ENCODE measurements around the gene GFRA3. TPM values are rescaled to one million over a fixed set of nuclear protein-coding genes. Genes with fewer than 3 reads are reported as not detected.
"Not testable (repeated sequence)": the region's sequence is repeated elsewhere in the genome, so short reads cannot be mapped to it uniquely, and the experiment has no call there.

Gene GFRA3, protein sequence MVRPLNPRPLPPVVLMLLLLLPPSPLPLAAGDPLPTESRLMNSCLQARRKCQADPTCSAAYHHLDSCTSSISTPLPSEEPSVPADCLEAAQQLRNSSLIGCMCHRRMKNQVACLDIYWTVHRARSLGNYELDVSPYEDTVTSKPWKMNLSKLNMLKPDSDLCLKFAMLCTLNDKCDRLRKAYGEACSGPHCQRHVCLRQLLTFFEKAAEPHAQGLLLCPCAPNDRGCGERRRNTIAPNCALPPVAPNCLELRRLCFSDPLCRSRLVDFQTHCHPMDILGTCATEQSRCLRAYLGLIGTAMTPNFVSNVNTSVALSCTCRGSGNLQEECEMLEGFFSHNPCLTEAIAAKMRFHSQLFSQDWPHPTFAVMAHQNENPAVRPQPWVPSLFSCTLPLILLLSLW
- 0.12 to 0.23 TPM in 2 of 3 replicates, not detected in the other for total RNA-seq
- long read RNA-seq = 0 reads

DNA sequence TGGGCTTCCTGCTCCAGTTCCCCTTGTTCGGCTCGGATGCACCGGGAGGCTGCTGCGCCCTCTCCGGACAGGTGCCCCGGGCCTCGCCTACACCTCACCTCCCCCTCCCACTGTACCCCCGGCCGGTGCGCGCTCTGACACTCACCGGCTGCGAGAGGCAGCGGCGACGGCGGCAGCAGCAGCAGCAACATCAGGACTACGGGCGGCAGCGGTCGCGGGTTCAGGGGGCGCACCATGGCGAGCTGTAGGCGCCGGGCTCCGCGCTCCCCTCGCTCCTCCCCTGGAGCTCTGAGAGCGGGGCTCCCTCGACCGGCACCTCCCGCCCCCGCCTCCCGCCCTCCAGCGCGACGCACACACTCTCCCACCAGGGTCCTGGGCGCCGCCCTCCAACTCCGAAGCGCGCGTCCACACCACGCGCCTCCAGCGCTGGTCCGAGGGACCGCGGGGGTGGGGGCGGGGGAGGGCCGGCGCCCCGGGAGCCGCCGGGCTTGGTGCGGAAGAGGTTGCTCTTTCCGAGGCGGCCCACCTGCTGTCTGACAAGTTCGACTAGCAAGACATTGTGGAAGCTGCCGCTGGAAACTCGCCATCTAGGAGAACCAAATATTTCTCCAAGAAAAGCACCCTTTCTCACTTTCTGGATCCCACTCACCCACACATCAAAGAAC lies at the start of gene GFRA3:
Gene GFRA3 (minus strand): TSS at position 433 of the 665 bp plus-strand sequence. CDS start 197 bp downstream, at position 236.
- H3K4me3 Mint-ChIP-seq (ENCODE audit: unreplicated experiment) = peak within 1 kb of the TSS; percentile 53
- peaks cover 2% of the 10 kb centered on the region for H3K27me3 Mint-ChIP-seq (ENCODE audit: low read depth)
- H3K27ac Mint-ChIP-seq (ENCODE audit: unreplicated experiment) = no peak within 1 kb of the TSS
- no peaks in the 10 kb centered on the region for H3K9me3 Mint-ChIP-seq (ENCODE audit: low read depth)
- DNase-seq (ENCODE audit: low spot score) = peak; percentile 86
- no peaks in the 10 kb centered on the region for H3K36me3 Mint-ChIP-seq (ENCODE audit: low read depth)
- TF ChIP-seq CTCF (IDR thresholded peaks at IDR 0.05) = peak; percentile 8
- H3K4me1 Mint-ChIP-seq (ENCODE audit: low read depth) = peaks cover 7% of the 10 kb centered on the region

- not testable (repeated sequence) for H3K4me3 Mint-ChIP-seq (ENCODE audit: unreplicated experiment); H3K36me3 Mint-ChIP-seq (ENCODE audit: low read depth); H3K27ac Mint-ChIP-seq (ENCODE audit: unreplicated experiment); H3K9me3 Mint-ChIP-seq (ENCODE audit: low read depth); H3K4me1 Mint-ChIP-seq (ENCODE audit: low read depth); DNase-seq (ENCODE audit: low spot score); H3K27me3 Mint-ChIP-seq (ENCODE audit: low read depth)
Observed at GRCh38 chr5:138318211-138318610, 43.8 kb upstream of the GFRA3 start.

- DNase-seq (ENCODE audit: low spot score) = no peak
- no peaks in the 10 kb centered on the region for H3K27me3 Mint-ChIP-seq (ENCODE audit: low read depth)
- no peak overlapping the region for H3K27ac Mint-ChIP-seq (ENCODE audit: unreplicated experiment)
- TF ChIP-seq CTCF (IDR thresholded peaks at IDR 0.05) = no peak
- peaks cover 2% of the 10 kb centered on the region for H3K36me3 Mint-ChIP-seq (ENCODE audit: low read depth)
- no peak overlapping the region for H3K4me3 Mint-ChIP-seq (ENCODE audit: unreplicated experiment)
- H3K4me1 Mint-ChIP-seq (ENCODE audit: low read depth) = no peaks in the 10 kb centered on the region
- no peaks in the 10 kb centered on the region for H3K9me3 Mint-ChIP-seq (ENCODE audit: low read depth)
Observed at GRCh38 chr5:138316355-138316754, 41.9 kb upstream of the GFRA3 start.

DNA sequence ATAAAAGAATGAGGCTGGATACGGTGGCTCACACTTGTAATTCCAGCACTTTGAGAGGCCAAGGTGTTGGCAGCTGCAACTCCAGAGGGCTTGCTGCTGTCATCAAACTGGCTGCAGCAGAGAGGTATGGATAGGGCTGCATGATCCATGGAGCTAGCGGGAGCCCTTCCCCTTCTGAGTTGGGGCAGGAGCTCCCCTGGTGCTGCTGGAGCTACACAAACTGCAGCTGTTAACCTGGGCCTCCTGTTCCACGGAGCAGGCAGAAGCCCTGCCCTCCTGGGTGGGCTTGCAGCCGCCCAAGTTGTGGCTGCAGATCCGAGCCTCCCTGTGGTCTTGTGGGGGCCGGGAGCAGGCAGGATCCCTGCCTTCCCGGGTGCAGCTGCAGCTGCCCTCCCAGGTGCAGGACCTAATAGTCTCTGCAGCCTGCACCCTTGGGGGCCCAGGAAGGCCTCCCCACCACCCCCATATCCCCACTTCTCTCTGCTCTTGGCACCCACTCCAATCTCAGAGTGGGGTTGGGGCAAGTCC lies 41.4 kb upstream of the GFRA3 start:
- no peak for DNase-seq (ENCODE audit: low spot score)
- Mint-ChIP-seq H3K4me3 (ENCODE audit: unreplicated experiment) (no peak overlapping the region), H3K36me3 (ENCODE audit: low read depth) (peaks cover 2% of the 10 kb centered on the region), H3K4me1 (ENCODE audit: low read depth) (no peaks in the 10 kb centered on the region), H3K9me3 (ENCODE audit: low read depth) (no peaks in the 10 kb centered on the region), H3K27ac (ENCODE audit: unreplicated experiment) (no peak overlapping the region), H3K27me3 (ENCODE audit: low read depth) (no peaks in the 10 kb centered on the region)
- TF ChIP-seq CTCF (IDR thresholded peaks at IDR 0.05) = no peak

DNA sequence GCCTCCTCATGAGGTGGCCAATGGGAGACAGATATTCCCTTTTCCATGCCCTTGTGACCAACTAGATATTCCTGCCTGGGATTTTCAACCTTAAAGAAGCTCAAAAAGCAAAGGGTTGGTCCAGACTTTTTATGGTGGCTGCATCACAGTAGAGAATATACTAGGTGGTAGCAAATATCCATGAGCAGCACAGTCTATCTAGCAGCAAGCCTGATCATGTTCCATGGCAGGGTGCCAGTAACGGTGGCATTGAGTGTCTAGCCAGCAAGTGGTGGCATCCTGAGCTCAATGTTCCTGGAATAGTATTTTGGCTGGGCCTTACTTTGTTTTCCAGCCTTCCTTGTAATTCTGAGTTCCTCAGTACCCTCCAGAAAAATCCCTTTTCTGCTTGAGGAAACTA lies 31.4 kb upstream of the GFRA3 start:
- Mint-ChIP-seq H3K27ac (ENCODE audit: unreplicated experiment) (no peak overlapping the region), H3K27me3 (ENCODE audit: low read depth) (no peaks in the 10 kb centered on the region), H3K4me3 (ENCODE audit: unreplicated experiment) (no peak overlapping the region), H3K4me1 (ENCODE audit: low read depth) (no peaks in the 10 kb centered on the region), H3K9me3 (ENCODE audit: low read depth) (no peaks in the 10 kb centered on the region), H3K36me3 (ENCODE audit: low read depth) (no peaks in the 10 kb centered on the region)
- no peak for TF ChIP-seq CTCF (IDR thresholded peaks at IDR 0.05)
- DNase-seq (ENCODE audit: low spot score) = no peak
